GM12878 (cell line): ENCODE results near the gene RNF149. TPM values are rescaled to one million over a fixed set of nuclear protein-coding genes. Genes with fewer than 3 reads are reported as not detected.

Experiments used
- ATAC-seq: fragments of 200-7000 bp; cut with Tn5 transposase; 3 replicates; pipeline ENCODE4 v1.9.1; 2020; ENCODE audit warnings: mild to moderate bottlenecking, moderate library complexity
- BruUV-seq: library from RNA; stranded (reverse); fragments of 400-500 nt; replicated peaks from 2 replicates; lab custom pipeline; 2021; lab: Mats Ljungman, UMichigan
- CTCF ChIA-PET: fragments of 300-600 bp; sonication (Branson Sonifier 250); formaldehyde crosslinking; extraction: SDS; loops from one replicate; lab custom pipeline; 2021; ENCODE audit warnings: inconsistent platforms; lab: Yijun Ruan, JAX
- POLR2A ChIA-PET: fragments of 350-600 bp; formaldehyde crosslinking; extraction: SDS; loops from one replicate; lab custom pipeline; 2021; ENCODE audit warnings: inconsistent platforms; lab: Charles Lee
- RAD21 ChIA-PET: fragments of 300-600 bp; sonication (Branson Sonifier 250); formaldehyde crosslinking; loops from one replicate; lab custom pipeline; 2023; ENCODE audit warnings: antibody characterized with exemption; ENCODE audit not compliant: unreplicated experiment; lab: Charles Lee
- SMC1A ChIA-PET: fragments of 300-600 bp; sonication (Branson Sonifier 250); formaldehyde crosslinking; loops from one replicate; lab custom pipeline; 2023; ENCODE audit not compliant: unreplicated experiment, uncharacterized antibody; lab: Charles Lee
- DNase-seq: peaks from one replicate; pipeline ENCODE4 v3.0.0-alpha.2; 2011; ENCODE audit warnings: low read depth, low spot score
- FAIRE-seq: peaks from 3 replicates; lab custom pipeline; 2011; peaks lifted over from hg19 to GRCh38; lab: Jason Lieb, UNC
- H2AFZ ChIP-seq: 2 replicates; pipeline ENCODE4 v1.6.0; 2011; ENCODE audit warnings: low read depth, low read length, control low read depth; ENCODE audit not compliant: control insufficient read depth
- H3K27ac ChIP-seq: 2 replicates; pipeline ENCODE4 v1.5.1; 2011; ENCODE audit warnings: control low read depth; ENCODE audit not compliant: control insufficient read depth, insufficient read depth
- H3K27me3 ChIP-seq, 2 experiments: replicated peaks in 1 of 2; 2 replicates each; pipeline versions ENCODE4 v1.6.0 to v1.6.1; 2011; ENCODE audit warnings: low read length in 1 of 2; ENCODE audit not compliant: control insufficient read depth in 2 of 2, insufficient read depth in 2 of 2
- H3K36me3 ChIP-seq, 2 experiments: 2 replicates each; pipeline ENCODE4 v1.5.1; 2011; ENCODE audit warnings: low read length in 1 of 2; ENCODE audit not compliant: control insufficient read depth in 2 of 2, insufficient read depth in 2 of 2
- H3K4me1 ChIP-seq: 2 replicates; pipeline ENCODE4 v1.6.1; 2011; ENCODE audit warnings: mild to moderate bottlenecking, low read length, moderate library complexity, mixed read lengths; ENCODE audit not compliant: control insufficient read depth, insufficient read depth
- H3K4me2 ChIP-seq: 2 replicates; pipeline ENCODE4 v1.6.0; 2011; ENCODE audit warnings: control low read depth; ENCODE audit not compliant: control insufficient read depth, insufficient read depth
- H3K4me3 ChIP-seq: fragments of 200-600 bp; sonication (generic); 2 replicates; pipeline ENCODE4 v1.5.1; 2016
- H3K79me2 ChIP-seq: 2 replicates; pipeline ENCODE4 v1.6.0; 2011; ENCODE audit warnings: low read length; ENCODE audit not compliant: control insufficient read depth, insufficient read depth
- H3K9ac ChIP-seq: 2 replicates; pipeline ENCODE4 v1.8.0; 2011; ENCODE audit warnings: low read length, control low read depth, mixed read lengths; ENCODE audit not compliant: control insufficient read depth, insufficient read depth
- H3K9me3 ChIP-seq: replicated peaks from 3 replicates; pipeline ENCODE4 v1.5.1; 2011; ENCODE audit warnings: mild to moderate bottlenecking, low read length; ENCODE audit not compliant: control insufficient read depth, insufficient read depth
- H4K20me1 ChIP-seq: 2 replicates; pipeline ENCODE4 v1.6.0; 2011; ENCODE audit not compliant: control insufficient read depth, insufficient read depth
- ATF3 ChIP-seq: IDR thresholded peaks from 2 replicates; pipeline ENCODE4 v1.6.1; 2011; ENCODE audit warnings: low read depth, mild to moderate bottlenecking, low read length, moderate library complexity, borderline replicate concordance; ENCODE audit errors: extremely low read depth
- E2F4 ChIP-seq: IDR thresholded peaks from 2 replicates; pipeline ENCODE4 v1.6.1; 2012; ENCODE audit warnings: low read depth, low read length, improper control_type of control experiment
- E4F1 ChIP-seq: fragments of 450-650 bp; IDR thresholded peaks from 2 replicates; pipeline ENCODE4 v1.6.1; 2018; ENCODE audit warnings: borderline replicate concordance, mild to moderate bottlenecking; ENCODE audit not compliant: partially characterized antibody
- GABPA ChIP-seq: IDR thresholded peaks from 2 replicates; pipeline ENCODE4 v1.6.1; 2014; ENCODE audit warnings: antibody characterized with exemption, low read depth, mild to moderate bottlenecking, inconsistent platforms
- MAX ChIP-seq: IDR thresholded peaks from 2 replicates; pipeline ENCODE4 v1.6.1; 2012; ENCODE audit warnings: low read depth, low read length, improper control_type of control experiment
- MEF2B ChIP-seq: fragments of 450-650 bp; IDR thresholded peaks from 2 replicates; pipeline ENCODE4 v1.6.1; 2018; ENCODE audit warnings: mild to moderate bottlenecking, moderate library complexity; ENCODE audit not compliant: partially characterized antibody, poor library complexity, severe bottlenecking
- MLLT1 ChIP-seq: fragments of 450-650 bp; IDR thresholded peaks from 2 replicates; pipeline ENCODE4 v1.6.1; 2016; ENCODE audit warnings: mild to moderate bottlenecking
- MYB ChIP-seq: fragments of 150-350 bp; IDR thresholded peaks from 2 replicates; pipeline ENCODE4 v1.6.1; 2014; ENCODE audit warnings: mild to moderate bottlenecking, low read depth, low read length, borderline replicate concordance
- NFXL1 ChIP-seq: fragments of 450-650 bp; IDR thresholded peaks from 2 replicates; pipeline ENCODE4 v1.6.1; 2017; ENCODE audit warnings: antibody characterized with exemption, mild to moderate bottlenecking, borderline replicate concordance
- NFYB ChIP-seq: IDR thresholded peaks from 2 replicates; pipeline ENCODE4 v1.6.1; 2011; ENCODE audit warnings: low read depth, mild to moderate bottlenecking, low read length, improper control_type of control experiment, moderate library complexity; ENCODE audit not compliant: insufficient read depth
- POLR2AphosphoS2 ChIP-seq: IDR thresholded peaks from 2 replicates; pipeline ENCODE4 v1.6.1; 2011; ENCODE audit warnings: low read depth, mild to moderate bottlenecking, low read length, improper control_type of control experiment, moderate library complexity
- SIX5 ChIP-seq: IDR thresholded peaks from 2 replicates; pipeline ENCODE4 v1.6.1; 2011; ENCODE audit warnings: mild to moderate bottlenecking, low read depth, low read length, moderate library complexity; ENCODE audit not compliant: severe bottlenecking
- SUZ12 ChIP-seq: fragments of 200-600 bp; sonication (generic); IDR thresholded peaks from one replicate; pipeline ENCODE4 v1.6.1; 2018; ENCODE audit warnings: antibody characterized with exemption, mild to moderate bottlenecking; ENCODE audit not compliant: unreplicated experiment
- TAF1 ChIP-seq: IDR thresholded peaks from 2 replicates; pipeline ENCODE4 v1.6.1; 2011; ENCODE audit warnings: mild to moderate bottlenecking, low read depth, low read length, borderline replicate concordance
- WGBS: methylation state at CpG from one replicate; pipeline ENCODE4 v1.1.6; 2016; ENCODE audit warnings: low lambda C conversion rate; ENCODE audit not compliant: insufficient replicate concordance, insufficient coverage; ENCODE audit errors: missing lambda C conversion rate; 5-methylcytosine and 5-hydroxymethylcytosine counted together
- in situ Hi-C: fragments of 300-500 bp; cut with MboI; formaldehyde crosslinking; loops from 9 replicates; pipeline ENCODE4 v1.14.3; 2018; ENCODE audit warnings: mixed read lengths
- intact Hi-C: fragments of 100-400 bp; cut with micrococcal nuclease; formaldehyde crosslinking; loops from one replicate; pipeline ENCODE4 v1.14.2; 2022; ENCODE audit not compliant: unreplicated experiment
- polyA plus RNA-seq, 11 experiments: library from polyadenylated mRNA; depleted of rRNA in 4 of 11; unstranded in 6 of 11; stranded (reverse) in 5 of 11; fragments of >200 nt; fragmentation: Nextera tagmentation in 4 of 11; fragmentation: Illumina TruSeq in 1 of 11; extraction: Ambion mirVana in 4 of 11; extraction: Trizol in 1 of 11; gene quantifications; 1 replicate in 1 of 11; 2 replicates in 10 of 11; pipeline versions ENCODE4 v1.2.1 to v1.2.3, GENCODE V29; 2011 to 2016; ENCODE audit warnings: inconsistent platforms in 2 of 11, missing spikeins in 2 of 11, low read depth in 1 of 11
- total RNA-seq, 4 experiments: library from RNA; depleted of rRNA in 3 of 4; stranded (reverse); fragments of >200 nt in 3 of 4; fragmentation: Illumina TruSeq in 1 of 4; extraction: Trizol in 1 of 4; gene quantifications; 2 replicates each; pipeline versions ENCODE4 v1.2.1 to v1.2.3, GENCODE V29; 2013 to 2021

RNF149 gene
- total and polyA plus RNA-seq, 10 of the 15 experiments (the other 5 are each of a cell fraction or from before 2014, with no cell fraction given): 5.2 to 38.4 (median 16.3) TPM

GRCh38 chr2:101305492-101306078 lies 2.9 kb downstream of the RNF149 start:
- POLR2A ChIA-PET: interaction anchor here (0.9 to 1.5 kb wide), 4 partner anchors 12 to 297 kb away, joined by 3 to 8 read pairs (median 4); partner anchors contain the start of gene CNOT11
- Histone ChIP-seq H3K9ac (no peak overlapping the region), H3K4me3 (peak overlapping the region; percentile 70), H3K36me3 (no peaks in the 10 kb centered on the region), H3K4me1 (peaks cover 25% of the 10 kb centered on the region), H3K27me3 (no peaks in the 10 kb centered on the region), H3K9me3 (no peaks in the 10 kb centered on the region), H4K20me1 (no peaks in the 10 kb centered on the region), H3K79me2 (peaks cover 18% of the 10 kb centered on the region), H3K27ac (no peak overlapping the region), H3K4me2 (peak overlapping the region; percentile 87), H2AFZ (no peak overlapping the region)
- in situ Hi-C loops: no loop called here
- no TSS peak for BruUV-seq
- 99% methylated on average over 7 of the region's 7 CpGs for WGBS
- CTCF ChIA-PET: interaction anchor here (0.9 kb wide), 1 partner anchor 65 kb away, joined by 3 read pairs; no protein-coding TSS in a partner anchor
- SMC1A ChIA-PET: interaction anchor here (0.7 to 2.0 kb wide), 3 partner anchors 12 to 52 kb away, joined by 3 to 7 read pairs (median 6); partner anchors contain the start of gene CNOT11
- ATAC-seq (no peak), DNase-seq (no peak), FAIRE-seq (no peak)
- RAD21 ChIA-PET: no interaction called here
- intact Hi-C loops: loop anchor here (5.0 kb wide), 1 partner anchor 33 kb away; no protein-coding TSS in a partner anchor
- TF ChIP-seq ATF3: no peak
- TF ChIP-seq MEF2B: no peak
- TF ChIP-seq SUZ12: no peak
- TF ChIP-seq GABPA: no peak
- TF ChIP-seq MAX: no peak
- TF ChIP-seq SIX5: no peak
- TF ChIP-seq NFXL1: no peak
- no peak for TF ChIP-seq NFYB
- no peak for TF ChIP-seq TAF1
- TF ChIP-seq E2F4: no peak
- no peak for TF ChIP-seq E4F1
- TF ChIP-seq POLR2AphosphoS2: no peak
- TF ChIP-seq MLLT1: no peak
- no peak for TF ChIP-seq MYB
